ENCODE results near the gene SYNGR1.

GRCh38 chr22:39419911-39420310, 70.1 kb downstream of the SYNGR1 start:
- TF ChIP-seq EZH2 (IDR thresholded peaks at IDR 0.05; ENCODE audit: low read depth, unreplicated experiment) = no peak
- no peak for TF ChIP-seq CTCF (conservative IDR thresholded peaks at IDR 0.05; ENCODE audit: low read depth in 2 of 2)
- no peak for TF ChIP-seq EZH2phosphoT487 (IDR thresholded peaks at IDR 0.05; ENCODE audit: unreplicated experiment)
- TF ChIP-seq POLR2AphosphoS5 (IDR thresholded peaks at IDR 0.05; ENCODE audit: low read depth) = no peak
- TF ChIP-seq, protein P1, sequence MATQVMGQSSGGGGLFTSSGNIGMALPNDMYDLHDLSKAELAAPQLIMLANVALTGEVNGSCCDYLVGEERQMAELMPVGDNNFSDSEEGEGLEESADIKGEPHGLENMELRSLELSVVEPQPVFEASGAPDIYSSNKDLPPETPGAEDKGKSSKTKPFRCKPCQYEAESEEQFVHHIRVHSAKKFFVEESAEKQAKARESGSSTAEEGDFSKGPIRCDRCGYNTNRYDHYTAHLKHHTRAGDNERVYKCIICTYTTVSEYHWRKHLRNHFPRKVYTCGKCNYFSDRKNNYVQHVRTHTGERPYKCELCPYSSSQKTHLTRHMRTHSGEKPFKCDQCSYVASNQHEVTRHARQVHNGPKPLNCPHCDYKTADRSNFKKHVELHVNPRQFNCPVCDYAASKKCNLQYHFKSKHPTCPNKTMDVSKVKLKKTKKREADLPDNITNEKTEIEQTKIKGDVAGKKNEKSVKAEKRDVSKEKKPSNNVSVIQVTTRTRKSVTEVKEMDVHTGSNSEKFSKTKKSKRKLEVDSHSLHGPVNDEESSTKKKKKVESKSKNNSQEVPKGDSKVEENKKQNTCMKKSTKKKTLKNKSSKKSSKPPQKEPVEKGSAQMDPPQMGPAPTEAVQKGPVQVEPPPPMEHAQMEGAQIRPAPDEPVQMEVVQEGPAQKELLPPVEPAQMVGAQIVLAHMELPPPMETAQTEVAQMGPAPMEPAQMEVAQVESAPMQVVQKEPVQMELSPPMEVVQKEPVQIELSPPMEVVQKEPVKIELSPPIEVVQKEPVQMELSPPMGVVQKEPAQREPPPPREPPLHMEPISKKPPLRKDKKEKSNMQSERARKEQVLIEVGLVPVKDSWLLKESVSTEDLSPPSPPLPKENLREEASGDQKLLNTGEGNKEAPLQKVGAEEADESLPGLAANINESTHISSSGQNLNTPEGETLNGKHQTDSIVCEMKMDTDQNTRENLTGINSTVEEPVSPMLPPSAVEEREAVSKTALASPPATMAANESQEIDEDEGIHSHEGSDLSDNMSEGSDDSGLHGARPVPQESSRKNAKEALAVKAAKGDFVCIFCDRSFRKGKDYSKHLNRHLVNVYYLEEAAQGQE (IDR thresholded peaks at IDR 0.05; ENCODE audit: unreplicated experiment) = no peak
- no peak for TF ChIP-seq CREB1 (CRISPR knock-in tag; IDR thresholded peaks at IDR 0.05; ENCODE audit: low read depth)
- no peak for TF ChIP-seq STAT1 (IDR thresholded peaks at IDR 0.05; ENCODE audit: unreplicated experiment)
- TF ChIP-seq, protein P2, sequence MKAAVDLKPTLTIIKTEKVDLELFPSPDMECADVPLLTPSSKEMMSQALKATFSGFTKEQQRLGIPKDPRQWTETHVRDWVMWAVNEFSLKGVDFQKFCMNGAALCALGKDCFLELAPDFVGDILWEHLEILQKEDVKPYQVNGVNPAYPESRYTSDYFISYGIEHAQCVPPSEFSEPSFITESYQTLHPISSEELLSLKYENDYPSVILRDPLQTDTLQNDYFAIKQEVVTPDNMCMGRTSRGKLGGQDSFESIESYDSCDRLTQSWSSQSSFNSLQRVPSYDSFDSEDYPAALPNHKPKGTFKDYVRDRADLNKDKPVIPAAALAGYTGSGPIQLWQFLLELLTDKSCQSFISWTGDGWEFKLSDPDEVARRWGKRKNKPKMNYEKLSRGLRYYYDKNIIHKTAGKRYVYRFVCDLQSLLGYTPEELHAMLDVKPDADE (IDR thresholded peaks at IDR 0.05) = no peak
- no peak for TF ChIP-seq JUNB (IDR thresholded peaks at IDR 0.05; ENCODE audit: unreplicated experiment)
